GM19025 (cell line): ENCODE measurements around the gene ABHD16A.

Experiments used
- ATAC-seq: cut with Tn5 transposase; IDR thresholded peaks from one replicate; pipeline ENCODE4 v1.9.1; 2021; ENCODE audit warnings: mild to moderate bottlenecking, low read depth, moderate library complexity; ENCODE audit not compliant: unreplicated experiment

The ABHD16A gene

DNA sequence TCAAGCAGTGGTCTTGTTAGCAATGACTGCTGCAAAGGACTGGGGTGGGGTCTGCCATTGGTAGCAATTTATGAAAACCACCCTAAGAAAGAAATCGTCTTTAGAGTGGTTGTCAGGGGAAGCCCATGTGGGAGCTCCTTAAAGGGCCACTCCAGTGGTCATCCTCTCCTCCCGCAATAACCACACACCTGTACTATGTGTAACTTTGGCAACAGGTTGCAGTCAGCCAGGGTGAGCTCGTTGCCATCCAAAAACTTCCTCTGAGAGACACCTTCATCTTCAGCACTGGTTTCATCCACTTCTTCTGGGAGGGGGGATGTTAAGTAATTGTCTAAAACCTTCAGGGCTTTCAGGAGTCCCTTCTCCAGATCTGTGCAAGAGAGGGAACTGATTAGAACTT, 28.9 kb upstream of the ABHD16A start:
- ATAC-seq, result no peak

DNA sequence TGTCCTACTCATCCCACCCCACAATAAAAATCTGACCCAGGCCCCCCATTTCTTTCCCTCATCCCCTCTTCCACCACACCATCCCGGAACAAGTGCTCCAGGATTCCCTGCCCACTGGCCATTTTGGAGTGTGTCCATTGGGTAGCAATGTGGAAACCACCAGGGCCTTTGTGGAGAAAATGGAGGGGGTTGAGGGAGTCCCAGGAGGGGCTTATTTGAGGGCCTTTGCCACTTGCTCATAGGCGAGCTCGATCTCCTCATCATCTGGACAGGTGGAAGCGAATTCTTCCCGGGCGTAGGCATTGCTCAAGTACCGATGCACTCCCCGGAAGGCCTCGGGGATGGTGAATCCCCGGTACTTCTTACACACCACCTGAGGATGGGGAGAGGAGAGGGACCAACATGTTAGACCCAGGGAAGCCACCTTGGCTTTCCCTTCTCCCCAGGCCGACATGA, 27.5 kb upstream of the ABHD16A start:
- no peak for ATAC-seq

DNA sequence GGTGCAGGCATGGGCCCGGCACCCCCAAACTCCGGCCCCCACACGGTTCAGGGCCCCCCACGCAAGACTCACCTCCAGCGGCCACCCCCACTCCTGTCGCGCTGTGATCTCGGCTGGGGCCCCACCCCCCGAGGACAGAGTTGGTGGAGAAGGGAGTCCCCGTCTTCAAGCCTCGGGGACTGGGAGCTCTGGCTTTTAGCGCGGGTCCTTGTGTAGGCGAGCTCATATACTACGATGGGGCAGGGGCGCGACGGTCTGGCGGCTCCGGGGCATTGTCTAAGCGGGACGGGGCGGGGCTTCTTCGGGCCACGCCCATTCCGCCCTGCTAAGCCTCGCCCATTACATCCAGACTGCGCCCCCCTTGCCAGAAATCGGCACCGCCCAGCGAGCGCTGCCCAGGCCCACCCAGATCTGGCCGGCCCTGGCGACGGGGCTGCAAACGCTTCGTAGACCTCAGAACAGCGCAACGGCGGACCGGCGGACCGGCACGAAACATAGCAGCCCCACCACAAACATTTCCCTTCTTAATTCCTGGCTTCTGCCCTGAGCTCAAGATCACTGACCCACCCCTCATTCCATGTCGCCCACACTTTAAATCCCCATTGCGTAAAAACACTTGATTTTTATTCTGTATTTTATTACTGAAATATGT, 27.0 kb upstream of the ABHD16A start:
- no peak for ATAC-seq

DNA sequence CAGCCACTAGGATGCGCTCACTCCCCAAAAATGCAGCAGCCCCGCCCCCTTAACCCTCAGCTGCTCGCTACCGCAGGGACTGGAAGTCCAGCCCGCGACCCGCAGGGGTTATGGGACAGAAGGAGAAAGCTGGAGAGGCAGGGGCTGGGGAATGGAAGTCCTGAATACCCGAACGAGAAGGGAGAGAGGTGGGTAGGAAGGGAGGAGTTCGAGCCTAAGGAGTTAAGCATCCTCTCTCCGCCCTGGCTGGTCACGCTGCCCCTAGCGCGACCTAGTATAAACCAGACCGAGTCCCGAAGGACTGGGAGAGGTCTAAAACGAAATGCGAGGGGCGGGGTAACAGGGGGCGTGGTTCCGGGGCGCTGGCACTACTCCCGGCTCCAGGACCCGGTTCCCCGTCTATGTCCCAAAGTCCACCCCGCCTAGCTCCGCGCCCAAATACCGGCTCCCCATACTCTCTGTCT, 26.4 kb upstream of the ABHD16A start:
- ATAC-seq, result peak; percentile 42

DNA sequence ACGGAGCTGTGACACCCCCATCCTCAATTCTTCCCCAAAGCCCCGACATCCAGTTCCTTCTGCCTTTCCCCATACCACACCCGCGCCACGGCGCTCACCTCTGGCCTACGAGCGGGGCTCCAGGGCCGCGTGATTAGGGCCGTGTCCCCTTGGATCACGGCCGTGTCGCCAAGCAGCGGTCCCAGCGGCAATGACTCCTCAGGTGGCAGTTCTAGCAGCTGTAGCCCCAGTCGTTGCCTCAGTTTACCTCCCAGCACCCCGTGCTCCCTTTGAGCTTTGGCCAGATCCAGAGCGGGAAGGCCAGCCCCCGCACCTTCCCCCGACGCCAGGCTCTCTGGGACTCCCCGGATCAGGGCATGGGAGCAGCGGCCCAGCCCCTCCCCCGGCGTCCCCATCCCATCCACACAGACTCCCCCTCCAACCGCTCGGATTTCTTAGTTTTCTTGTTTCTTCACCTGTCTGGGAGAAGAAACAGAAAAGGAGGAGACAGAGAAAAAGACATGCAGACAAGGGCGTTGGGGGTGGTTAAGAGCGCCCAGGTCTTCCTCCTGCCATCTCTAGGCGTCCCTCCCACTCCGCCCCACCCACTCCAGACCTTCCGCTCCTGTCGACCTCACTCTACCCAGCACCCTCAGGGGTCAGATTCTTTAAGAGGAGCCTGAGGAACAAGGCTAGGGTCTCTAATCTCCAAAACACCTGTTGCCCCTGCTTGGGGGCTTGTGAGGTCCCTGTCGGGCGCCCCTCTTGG, 25.8 kb upstream of the ABHD16A start, which contains the start of gene DDAH2:
Gene DDAH2 (minus strand): TSS at position 533 of the 748 bp plus-strand sequence. CDS start 138 bp downstream, at position 395.
- no peak for ATAC-seq

DNA sequence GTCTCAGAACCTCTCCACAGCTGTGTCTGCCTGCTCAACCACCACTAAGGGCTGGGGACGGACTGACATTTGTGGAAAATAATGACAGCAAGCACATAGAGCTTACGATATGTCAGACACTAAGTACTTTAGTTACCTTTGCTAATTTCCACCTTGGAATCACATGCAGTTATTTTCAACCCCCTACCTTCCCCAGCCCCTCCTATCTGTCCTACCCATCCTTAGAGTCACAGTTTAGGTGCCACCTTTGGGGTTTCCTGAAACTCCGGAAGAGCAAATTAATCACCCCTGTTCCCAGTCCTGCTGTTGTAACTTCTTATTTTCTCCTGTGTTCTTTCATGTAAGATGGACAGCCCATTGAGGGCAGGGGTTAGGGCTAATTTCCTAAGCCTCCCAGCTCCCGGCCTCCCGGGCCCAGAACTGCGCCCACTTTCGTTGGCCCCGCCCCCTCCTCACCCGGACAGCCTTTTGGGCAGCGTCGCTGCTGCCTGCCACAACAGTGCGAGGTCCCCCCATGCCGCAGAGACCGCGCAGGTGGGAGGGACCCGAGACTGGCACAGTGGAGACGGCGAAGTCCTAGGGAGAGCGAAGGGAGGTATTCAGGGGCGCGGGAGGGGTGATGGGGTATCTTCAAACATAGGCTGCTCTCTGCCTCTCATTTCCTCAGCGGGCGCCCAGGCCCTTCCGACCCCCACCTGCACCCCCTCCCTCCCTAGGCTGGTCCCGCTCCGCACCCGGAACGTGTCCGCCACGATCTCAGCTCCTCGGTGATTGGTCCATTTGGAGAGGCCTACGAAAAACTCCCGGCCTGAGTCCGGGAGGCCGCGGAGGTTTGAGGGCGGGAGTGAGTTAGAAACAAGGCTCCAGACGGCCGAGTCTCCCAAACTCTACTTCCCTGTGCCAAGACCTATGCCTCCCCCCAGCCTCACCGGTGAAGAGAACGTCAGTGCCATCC, 24.9 kb upstream of the ABHD16A start:
- no peak for ATAC-seq

DNA sequence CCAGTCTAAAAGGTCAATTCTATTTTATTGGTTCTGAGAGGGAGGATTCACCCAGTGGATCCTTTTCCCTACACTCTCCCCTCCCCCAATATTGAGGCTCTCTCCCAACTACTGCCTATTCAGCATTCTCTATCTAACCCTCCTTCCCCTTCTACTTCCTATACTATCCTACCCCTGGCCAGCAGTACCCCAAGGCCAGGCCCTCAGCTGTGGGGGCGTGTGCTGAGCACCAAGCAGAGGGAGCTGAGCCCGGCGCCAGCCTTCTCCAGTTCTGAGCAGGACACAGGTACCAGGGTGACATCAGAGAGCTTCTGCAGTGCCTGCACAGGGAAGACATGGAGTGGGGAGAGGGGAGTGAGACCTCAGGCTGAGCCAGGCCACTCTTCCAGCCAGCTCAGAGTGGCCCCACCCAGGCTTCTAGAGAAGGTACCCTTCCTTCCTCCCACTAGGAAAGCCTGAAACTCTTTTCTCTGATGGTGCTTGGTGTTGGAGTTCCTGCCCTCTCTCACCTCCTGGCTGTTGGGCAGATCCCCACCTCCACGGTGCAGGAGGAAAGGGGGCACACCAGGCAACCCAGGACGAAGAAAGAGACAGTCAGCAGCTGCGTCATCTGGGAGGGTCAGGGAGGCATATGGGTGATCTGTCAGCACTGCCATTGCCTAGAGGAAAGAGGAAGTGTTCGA, 24.1 kb upstream of the ABHD16A start:
- no peak for ATAC-seq

DNA sequence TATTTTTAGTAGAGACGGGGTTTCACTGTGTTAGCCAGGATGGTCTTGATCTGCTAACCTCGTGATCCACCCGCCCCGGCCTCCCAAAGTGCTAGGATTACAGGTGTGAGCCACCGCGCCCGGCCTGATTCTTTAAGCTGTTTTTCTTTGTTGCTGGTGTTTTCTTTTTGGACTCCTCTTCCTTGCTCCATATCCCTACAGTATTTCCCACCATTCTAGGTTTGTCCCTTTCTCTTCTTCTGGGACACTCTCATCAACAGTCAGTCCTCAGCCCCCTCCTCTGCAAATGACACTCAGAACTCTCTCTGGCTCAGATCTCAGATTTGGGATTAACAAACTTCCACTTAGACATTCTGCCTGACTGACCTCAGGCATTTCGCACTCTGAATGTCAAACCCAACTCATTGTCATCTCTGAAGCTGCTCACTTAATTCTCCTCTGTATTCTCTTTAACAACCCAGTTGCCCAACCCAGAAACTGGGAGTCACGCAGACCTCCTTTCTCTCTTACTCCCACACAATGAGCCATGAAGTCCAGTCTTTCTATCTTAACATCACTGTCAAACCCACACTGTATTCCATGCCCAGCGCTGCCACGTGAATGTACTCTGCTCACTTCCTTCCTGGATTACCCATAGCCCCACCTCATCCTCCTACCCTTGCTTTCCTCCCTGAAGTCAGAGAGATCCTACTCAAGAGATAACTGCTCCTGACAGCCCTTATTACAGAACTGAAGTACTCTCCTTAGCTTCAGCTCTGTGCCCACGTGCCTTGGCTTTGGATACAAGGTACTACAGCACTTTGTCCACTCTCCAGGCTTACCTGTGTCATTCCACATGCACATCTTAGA, 22.6 kb upstream of the ABHD16A start:
- no peak for ATAC-seq

DNA sequence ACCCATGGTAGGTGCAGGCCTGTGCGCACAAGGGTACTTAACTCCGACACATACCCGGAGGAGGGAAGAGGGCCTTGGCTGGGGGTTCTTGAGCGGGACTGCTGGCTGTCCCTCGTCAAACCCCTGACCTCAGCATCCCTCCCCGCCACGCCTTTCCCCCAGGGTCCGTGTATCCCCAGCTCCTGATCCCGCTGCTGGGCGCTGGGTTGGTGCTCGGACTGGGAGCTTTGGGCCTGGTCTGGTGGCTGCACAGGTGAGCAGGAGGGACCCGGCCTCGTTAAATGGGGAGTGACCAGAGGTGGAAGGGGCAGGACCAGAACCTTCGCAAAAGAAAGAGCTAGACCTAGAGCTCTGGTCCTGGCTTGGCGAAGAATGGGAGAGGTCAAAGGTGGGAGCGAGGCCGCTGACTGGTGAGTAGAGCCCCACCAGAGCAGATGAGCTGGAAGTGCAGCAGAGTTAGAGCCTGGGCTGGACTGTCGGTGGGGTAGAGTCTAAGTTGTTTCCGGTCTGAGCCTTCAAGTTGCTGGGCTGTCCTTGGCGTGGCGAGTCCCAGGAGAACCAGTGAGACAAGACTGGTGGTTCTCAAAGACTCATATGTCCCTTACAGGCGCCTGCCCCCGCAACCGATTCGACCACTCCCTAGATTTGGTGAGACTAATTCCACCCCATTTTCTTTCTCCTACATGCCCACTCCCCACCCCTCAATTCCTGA, 21.0 kb upstream of the ABHD16A start:
- no peak for ATAC-seq

DNA sequence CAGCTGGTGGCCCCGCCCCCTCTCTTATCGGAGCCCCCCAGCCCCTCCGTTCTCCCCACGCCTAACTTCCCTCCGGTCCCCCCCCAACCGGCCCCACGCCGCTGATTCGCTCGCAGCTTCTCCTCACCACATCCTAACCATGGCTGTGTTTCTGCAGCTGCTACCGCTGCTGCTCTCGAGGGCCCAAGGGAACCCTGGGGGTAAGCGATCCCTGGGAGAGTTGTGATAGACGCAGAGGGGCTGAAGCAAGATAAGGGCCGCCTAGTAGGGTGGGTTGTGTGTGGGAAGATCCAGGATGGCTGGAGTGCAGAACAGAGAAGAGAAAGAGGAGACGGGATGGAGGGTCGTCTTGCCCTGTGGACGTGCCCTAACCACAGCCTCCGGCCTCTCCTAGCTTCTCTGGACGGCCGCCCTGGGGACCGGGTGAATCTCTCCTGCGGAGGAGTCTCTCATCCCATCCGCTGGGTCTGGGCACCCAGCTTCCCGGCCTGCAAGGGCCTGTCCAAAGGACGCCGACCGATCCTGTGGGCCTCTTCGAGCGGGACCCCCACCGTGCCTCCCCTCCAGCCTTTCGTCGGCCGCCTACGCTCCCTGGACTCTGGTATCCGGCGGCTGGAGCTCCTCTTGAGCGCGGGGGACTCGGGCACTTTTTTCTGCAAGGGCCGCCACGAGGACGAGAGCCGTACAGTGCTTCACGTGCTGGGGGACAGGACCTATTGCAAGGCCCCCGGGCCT, 20.3 kb upstream of the ABHD16A start, which contains the start of gene MPIG6B:
Gene MPIG6B (plus strand): TSS at position 129 of the 735 bp plus-strand sequence. CDS start 11 bp downstream, at position 140.
- ATAC-seq, result no peak

DNA sequence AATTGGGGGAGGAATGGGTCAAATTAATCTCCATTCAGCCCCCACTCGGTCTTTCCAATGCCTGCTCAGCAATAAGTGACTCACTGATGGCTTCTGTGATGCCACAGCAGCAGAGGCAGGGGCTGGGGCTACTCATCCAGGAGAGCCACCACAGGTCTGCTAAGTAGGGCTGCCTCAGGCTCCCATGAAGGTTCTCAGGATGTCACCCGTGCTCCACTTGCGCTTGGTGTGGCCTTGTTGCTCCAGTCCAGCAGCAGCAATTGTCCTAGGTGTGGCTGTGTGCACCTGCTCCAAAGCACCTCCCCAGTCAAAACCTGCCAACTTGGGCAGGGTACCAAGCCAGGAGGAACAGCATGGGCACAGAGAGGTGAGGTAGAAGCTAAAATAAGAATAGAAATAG, 19.0 kb upstream of the ABHD16A start:
- ATAC-seq, result no peak

DNA sequence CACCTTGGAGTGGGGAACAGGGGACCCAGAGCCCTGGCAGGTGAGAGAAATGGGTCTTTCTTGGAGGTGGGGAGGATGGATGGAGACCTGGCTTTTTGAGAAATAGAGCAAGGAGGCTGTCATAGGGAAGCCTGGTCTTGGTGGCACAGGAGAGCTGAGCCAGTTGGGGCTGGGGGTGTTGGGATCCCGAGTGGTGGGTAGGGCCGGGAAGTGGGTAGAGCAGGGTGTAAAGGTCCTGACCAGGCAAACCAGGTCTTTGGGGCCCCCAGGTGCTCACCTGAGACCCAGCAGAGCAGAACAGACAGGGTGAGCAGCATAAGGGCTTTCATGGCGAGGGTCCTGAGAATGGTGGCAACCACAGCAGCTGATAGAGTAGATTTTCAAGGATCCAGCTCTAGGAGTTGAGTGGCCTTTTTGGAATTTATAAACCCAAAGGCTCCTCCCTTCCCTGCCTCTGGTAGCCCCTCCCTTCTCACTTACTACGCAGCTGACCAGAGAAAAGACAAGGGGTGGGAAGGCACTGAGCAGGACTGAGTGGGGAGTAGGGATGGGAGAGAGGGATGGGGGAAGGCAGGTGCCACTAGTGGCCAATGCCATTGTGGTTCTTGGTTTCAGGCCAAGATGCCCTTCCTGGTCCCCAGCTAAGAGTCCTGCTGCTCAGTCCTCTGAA, 18.4 kb upstream of the ABHD16A start, which contains the start of gene LY6G6C:
Gene LY6G6C (minus strand): TSS at position 396 of the 670 bp plus-strand sequence. CDS start 67 bp downstream, at position 329.
- no peak for ATAC-seq

DNA sequence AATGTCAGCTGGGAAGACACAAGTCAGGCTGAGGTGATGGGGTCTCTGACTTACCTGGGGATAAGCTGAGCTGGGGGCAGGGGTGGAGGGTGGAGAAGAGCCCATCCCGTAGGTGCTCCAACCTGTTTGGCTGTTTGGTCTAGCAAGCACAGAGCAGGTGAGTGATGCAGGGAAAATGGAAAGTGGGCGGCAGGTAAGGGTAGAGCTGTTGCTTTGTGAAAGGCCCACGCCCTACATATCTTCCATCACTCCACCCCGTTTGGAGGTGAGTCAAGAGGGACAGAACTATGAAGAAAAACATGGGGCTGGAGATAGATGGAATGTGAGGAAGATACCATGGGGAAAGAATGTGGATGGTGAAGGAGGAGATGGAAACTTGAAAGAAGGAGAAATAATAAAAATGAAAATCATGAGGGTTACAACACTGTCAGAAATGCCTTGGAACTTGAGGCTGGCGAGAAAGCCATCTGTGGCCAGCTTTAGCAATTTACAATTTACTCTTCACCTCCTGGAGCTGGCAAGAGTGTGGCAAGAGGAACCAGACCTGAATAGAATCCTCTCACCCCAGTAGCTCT, 17.2 kb upstream of the ABHD16A start:
- ATAC-seq, result no peak

DNA sequence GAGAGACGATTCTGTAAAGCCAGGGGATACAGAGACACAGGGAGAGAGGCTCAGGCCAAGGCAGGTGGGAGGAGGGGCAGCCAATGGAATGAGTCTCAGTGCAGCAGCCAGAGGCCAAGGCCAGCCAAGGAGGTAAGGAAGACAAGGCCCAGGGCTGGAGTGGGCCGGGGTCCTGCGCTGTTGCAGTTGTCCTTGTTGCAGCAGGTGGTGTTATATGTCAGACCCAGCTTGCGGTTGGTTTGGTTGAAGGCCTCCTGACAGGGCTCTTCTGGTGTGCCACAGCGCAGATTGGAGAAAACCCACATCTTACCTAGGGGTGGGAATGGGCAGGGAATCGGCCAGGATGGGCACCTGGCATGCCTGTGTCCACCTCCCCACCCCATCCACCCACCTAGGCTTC, 15.9 kb upstream of the ABHD16A start:
- no peak for ATAC-seq

DNA sequence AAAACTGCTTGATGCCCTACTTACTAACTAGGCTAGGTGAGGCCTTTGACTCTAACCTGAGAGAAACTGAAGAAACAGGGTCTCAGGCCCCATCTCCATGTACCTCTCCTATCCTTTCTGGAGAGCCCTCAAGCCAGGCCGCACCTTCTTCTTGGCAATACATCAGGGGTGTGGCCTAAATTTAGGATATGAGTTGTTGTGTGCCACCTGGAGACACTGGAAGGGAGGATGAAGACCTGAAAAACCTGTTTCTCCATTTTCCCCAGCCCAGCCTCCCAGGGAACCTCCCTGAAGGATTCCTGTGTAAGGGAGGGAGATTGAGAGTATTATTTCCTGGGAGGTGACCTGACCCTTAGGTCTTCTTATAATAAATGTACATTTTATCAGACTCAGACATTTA, 15.1 kb upstream of the ABHD16A start:
- no peak for ATAC-seq

DNA sequence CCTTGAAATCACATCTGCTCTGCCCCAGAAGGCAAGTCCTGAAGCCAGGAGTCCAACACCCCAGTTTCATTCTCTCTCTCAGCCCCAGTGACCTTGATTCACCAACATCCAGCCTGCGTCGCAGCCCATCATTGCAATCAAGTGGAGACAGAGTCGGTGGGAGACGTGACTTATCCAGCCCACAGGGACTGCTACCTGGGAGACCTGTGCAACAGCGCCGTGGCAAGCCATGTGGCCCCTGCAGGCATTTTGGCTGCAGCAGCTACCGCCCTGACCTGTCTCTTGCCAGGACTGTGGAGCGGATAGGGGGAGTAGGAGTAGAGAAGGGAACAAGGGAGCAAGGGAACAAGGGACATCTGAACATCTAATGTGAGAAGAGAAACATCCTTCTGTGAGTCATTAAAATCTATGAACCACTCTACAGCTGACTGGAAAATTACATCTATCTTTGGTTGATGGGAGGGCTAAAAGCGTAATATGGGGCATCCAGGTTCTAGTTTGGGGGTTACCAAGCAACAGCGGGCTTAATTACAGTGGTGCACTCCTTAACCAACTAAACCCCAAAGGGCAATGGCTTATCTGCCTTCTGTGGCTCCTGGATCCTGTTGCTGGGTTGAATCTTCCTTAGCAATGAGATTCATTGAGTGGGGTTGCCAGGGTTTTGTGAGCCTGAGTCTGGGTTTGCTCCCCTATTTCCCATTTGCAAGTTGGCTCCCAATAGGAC, 14.5 kb upstream of the ABHD16A start:
- no peak for ATAC-seq
